ENCODE data around the gene CDCA3.
A peak's percentile ranks its signal among the peaks of the same experiment; 100 is the strongest.
"Not testable (repeated sequence)": the region's sequence is repeated elsewhere in the genome, so short reads cannot be mapped to it uniquely, and the experiment has no call there.

CDCA3 gene

GRCh38 chr12:6851153-6851920, at the start of gene CDCA3:
Gene CDCA3 (minus strand): TSS chr12:6851286. CDS start chr12:6850952, 334 bp downstream.
- DNase-seq = peak; percentile 97

GRCh38 chr12:6899837-6900519, 48.9 kb upstream of the CDCA3 start:
- peak; percentile 62 for DNase-seq

- no peak for DNase-seq
These were observed 48.3 kb upstream of the CDCA3 start for GRCh38 chr12:6899427-6899826.

- no peak for DNase-seq
These were observed 45.9 kb upstream of the CDCA3 start for GRCh38 chr12:6896846-6897435.

- DNase-seq = no peak
These were observed 43.2 kb upstream of the CDCA3 start for GRCh38 chr12:6894321-6894720.

- DNase-seq = not testable (repeated sequence)
These were observed 41.6 kb upstream of the CDCA3 start for GRCh38 chr12:6892683-6893082.

GRCh38 chr12:6891646-6892001, 40.5 kb upstream of the CDCA3 start:
- DNase-seq = no peak

- DNase-seq = peak; percentile 98
These were observed 39.9 kb upstream of the CDCA3 start for GRCh38 chr12:6890789-6891645.

- not testable (repeated sequence) for DNase-seq
These were observed 38.9 kb upstream of the CDCA3 start for GRCh38 chr12:6889775-6890573.

- DNase-seq = not testable (repeated sequence)
These were observed 37.7 kb upstream of the CDCA3 start for GRCh38 chr12:6888794-6889193.

GRCh38 chr12:6888360-6888759, 37.3 kb upstream of the CDCA3 start:
- no peak for DNase-seq

GRCh38 chr12:6887460-6887859, 36.4 kb upstream of the CDCA3 start:
- DNase-seq = no peak

GRCh38 chr12:6886206-6886999, 35.3 kb upstream of the CDCA3 start:
- DNase-seq = not testable (repeated sequence)

GRCh38 chr12:6884539-6884938, 33.5 kb upstream of the CDCA3 start:
- no peak for DNase-seq

- no peak for DNase-seq
These were observed 32.6 kb upstream of the CDCA3 start for GRCh38 chr12:6883683-6884082.

- no peak for DNase-seq
These were observed 32.2 kb upstream of the CDCA3 start for GRCh38 chr12:6883252-6883651.

- not testable (repeated sequence) for DNase-seq
These were observed 28.7 kb upstream of the CDCA3 start for GRCh38 chr12:6879824-6880223.

GRCh38 chr12:6874015-6874368, 22.9 kb upstream of the CDCA3 start:
- DNase-seq = not testable (repeated sequence)

GRCh38 chr12:6873094-6874014, 22.3 kb upstream of the CDCA3 start, which contains the start of gene SPSB2:
Gene SPSB2 (minus strand): TSS chr12:6873303. CDS start chr12:6872901, 402 bp downstream.
- DNase-seq = peak; percentile 97
